WERI-Rb-1 (cell line): Measurements from ENCODE around the gene ATP1A4.

Experiments
- DNase-seq: peaks from one replicate; pipeline ENCODE4 v3.0.0-alpha.2; 2020
- H3K27ac ChIP-seq: fragments of 250-450 bp; sonication (Bioruptor Pico); 2 replicates; pipeline ENCODE4 v1.5.1; 2020; ENCODE audit warnings: mild to moderate bottlenecking, moderate library complexity
- H3K27me3 ChIP-seq: fragments of 250-450 bp; sonication (Bioruptor Pico); 2 replicates; pipeline ENCODE4 v1.5.1; 2021; ENCODE audit warnings: mild to moderate bottlenecking, low read depth, moderate library complexity; ENCODE audit not compliant: insufficient read depth, severe bottlenecking
- H3K36me3 ChIP-seq: fragments of 250-450 bp; sonication (Bioruptor Pico); 2 replicates; pipeline ENCODE4 v1.5.1; 2020; ENCODE audit warnings: mild to moderate bottlenecking, moderate library complexity
- H3K4me3 ChIP-seq: 2 replicates; pipeline ENCODE4 v1.5.1; 2011; ENCODE audit warnings: low read depth, mild to moderate bottlenecking, control low read depth, low read length
- H3K9me3 ChIP-seq: fragments of 250-450 bp; sonication (Bioruptor Pico); 2 replicates; pipeline ENCODE4 v1.5.1; 2021; ENCODE audit warnings: mild to moderate bottlenecking, moderate library complexity; ENCODE audit not compliant: severe bottlenecking
- TF ChIP-seq, protein P1 (sequence below): IDR thresholded peaks from 2 replicates; pipeline ENCODE4 v1.5.1; 2011; ENCODE audit warnings: low read depth, mild to moderate bottlenecking, control low read depth, inconsistent platforms, low read length

The ATP1A4 gene

DNA sequence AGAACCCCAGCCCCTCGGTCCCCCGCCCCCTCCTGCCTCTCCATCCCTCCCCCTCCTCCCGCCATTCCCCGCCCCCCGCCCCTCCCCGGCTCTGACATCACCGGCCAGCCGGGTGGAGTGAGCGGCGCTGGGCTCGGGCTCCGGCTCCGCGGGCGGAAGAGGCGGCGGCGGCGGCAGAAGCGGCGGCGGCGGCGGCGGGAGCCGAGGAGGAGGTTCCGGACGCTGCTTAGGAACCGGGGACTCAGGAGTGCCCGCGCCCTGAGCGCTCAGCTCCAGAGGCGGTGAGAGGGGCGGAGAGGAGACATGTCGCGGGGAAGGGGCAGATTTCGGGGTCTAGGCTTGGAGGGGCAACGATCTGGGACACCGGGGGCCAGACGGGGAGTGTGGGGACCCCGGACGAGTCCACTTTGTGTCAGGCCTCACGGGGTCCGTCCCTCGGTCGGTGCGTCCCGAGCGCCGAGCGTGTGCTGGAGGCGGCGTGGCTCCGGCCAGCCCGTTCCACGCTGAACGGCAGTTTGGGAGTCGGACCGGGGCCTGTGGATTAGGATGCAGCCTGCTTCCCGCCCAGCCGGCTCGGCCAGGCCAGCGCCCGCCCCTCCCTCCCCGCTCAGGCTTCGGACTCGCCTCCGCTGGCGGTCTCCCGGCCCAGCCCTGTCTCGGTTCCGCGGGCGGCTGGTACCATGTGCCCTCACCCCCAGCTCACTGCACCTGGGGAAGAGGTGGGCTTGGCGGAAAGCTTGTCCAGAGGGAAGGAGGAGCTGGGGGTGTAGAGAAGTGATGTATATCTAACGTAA lies 54.0 kb downstream of the ATP1A4 start, which contains the start of gene PEA15:
TSS of gene PEA15 (plus strand) at position 143 of the 794 bp plus-strand sequence. CDS start 6,161 bp downstream, outside the sequence.
- TF ChIP-seq, protein P1, sequence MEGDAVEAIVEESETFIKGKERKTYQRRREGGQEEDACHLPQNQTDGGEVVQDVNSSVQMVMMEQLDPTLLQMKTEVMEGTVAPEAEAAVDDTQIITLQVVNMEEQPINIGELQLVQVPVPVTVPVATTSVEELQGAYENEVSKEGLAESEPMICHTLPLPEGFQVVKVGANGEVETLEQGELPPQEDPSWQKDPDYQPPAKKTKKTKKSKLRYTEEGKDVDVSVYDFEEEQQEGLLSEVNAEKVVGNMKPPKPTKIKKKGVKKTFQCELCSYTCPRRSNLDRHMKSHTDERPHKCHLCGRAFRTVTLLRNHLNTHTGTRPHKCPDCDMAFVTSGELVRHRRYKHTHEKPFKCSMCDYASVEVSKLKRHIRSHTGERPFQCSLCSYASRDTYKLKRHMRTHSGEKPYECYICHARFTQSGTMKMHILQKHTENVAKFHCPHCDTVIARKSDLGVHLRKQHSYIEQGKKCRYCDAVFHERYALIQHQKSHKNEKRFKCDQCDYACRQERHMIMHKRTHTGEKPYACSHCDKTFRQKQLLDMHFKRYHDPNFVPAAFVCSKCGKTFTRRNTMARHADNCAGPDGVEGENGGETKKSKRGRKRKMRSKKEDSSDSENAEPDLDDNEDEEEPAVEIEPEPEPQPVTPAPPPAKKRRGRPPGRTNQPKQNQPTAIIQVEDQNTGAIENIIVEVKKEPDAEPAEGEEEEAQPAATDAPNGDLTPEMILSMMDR: no peak
- Histone ChIP-seq H3K9me3 (no peaks in the 10 kb centered on the region), H3K27me3 (no peaks in the 10 kb centered on the region), H3K4me3 (peak within 1 kb of the TSS; percentile 82), H3K36me3 (peaks cover 42% of the 10 kb centered on the region), H3K27ac (peak within 1 kb of the TSS; percentile 88)
- peak; percentile 90 for DNase-seq

DNA sequence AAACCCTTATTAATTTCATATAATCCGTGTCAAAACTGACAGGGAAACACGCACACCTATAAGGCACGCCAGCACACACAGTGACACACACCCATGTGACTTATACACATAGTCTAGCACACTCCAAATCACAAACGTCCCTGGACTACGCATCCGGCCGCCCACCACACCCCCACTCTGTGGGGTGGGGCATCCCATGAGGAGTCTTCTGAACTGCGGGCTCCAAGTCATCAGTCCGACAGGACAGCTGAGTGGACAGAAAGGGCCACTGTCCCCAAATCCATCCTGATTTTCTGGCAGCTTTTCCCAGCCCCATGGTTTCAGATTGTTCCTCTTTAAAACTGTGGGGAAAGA lies 54.6 kb downstream of the ATP1A4 start:
- Histone ChIP-seq H3K4me3 (peak overlapping the region; percentile 82), H3K9me3 (no peaks in the 10 kb centered on the region), H3K27me3 (no peaks in the 10 kb centered on the region), H3K27ac (peak overlapping the region; percentile 88), H3K36me3 (peaks cover 46% of the 10 kb centered on the region)
- TF ChIP-seq, protein P1: no peak
- DNase-seq: no peak

DNA sequence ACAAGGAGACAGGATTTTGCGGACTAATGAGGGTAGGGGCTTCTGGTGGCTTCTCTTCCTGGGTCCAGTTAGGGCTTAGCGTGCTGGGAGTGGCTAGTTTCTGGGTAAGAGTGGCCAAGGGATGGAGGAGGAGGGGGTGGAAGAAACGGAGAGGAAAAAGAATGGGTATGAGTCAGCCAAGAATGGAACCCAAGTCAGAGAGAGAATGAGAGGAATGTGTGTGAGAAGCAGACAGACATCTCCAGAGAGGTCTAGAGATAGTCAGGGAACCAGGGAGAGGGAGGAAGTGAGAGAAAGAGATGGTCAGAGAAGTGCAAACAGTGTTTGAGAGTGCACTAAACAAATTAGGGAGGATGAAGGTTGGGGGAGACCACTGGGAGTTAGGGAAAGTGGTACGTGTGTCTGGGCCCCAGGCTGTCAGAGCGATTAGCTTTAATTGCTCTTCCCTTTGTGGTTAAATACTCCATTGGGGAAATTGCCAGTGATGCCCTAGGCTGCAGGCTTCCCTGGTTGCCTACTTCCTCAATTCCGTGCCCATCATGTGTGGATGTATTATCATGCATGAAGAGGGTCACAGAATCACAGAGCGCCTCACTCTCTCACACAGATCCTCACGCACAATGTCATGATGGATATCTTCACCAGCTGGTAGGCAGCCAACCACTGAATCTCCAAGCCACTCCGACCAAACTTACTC lies 55.2 kb downstream of the ATP1A4 start:
- no peak overlapping the region for H3K27ac ChIP-seq
- H3K9me3 ChIP-seq: no peaks in the 10 kb centered on the region
- TF ChIP-seq, protein P1: no peak
- peak overlapping the region; percentile 82 for H3K4me3 ChIP-seq
- no peaks in the 10 kb centered on the region for H3K27me3 ChIP-seq
- no peak for DNase-seq
- H3K36me3 ChIP-seq: peaks cover 52% of the 10 kb centered on the region

DNA sequence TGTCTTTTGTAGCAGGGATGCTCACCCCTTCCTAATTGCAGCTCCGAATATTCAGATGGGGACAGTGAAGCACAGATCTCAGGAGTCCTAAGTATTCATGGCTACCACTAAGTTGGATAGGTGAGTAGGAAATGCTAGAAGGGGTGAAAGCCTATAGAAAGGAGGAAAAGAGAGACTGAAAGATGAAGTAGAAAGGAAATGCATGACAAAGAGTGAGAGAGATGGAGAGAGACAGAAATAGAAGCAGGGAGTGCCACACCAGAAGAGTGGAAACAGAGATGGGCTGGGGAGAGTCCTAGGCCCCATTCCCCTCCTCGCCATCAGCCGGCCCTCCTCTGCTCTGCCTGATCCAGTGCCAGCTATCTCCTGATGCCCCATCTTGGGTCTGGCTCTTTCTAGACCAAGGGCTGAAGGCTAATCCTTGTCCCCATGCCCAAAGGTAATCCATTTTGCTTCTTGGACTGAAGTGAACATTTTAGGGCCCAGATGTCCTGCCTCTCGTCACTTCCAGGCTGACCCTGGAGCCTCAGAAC lies 55.8 kb downstream of the ATP1A4 start:
- Histone ChIP-seq H3K4me3 (no peak overlapping the region), H3K27ac (0 out of 2 replicates have a peak overlapping the region, but pooled peaks have one; percentile 1), H3K27me3 (no peaks in the 10 kb centered on the region), H3K36me3 (peaks cover 58% of the 10 kb centered on the region), H3K9me3 (no peaks in the 10 kb centered on the region)
- no peak for DNase-seq
- TF ChIP-seq, protein P1: no peak

DNA sequence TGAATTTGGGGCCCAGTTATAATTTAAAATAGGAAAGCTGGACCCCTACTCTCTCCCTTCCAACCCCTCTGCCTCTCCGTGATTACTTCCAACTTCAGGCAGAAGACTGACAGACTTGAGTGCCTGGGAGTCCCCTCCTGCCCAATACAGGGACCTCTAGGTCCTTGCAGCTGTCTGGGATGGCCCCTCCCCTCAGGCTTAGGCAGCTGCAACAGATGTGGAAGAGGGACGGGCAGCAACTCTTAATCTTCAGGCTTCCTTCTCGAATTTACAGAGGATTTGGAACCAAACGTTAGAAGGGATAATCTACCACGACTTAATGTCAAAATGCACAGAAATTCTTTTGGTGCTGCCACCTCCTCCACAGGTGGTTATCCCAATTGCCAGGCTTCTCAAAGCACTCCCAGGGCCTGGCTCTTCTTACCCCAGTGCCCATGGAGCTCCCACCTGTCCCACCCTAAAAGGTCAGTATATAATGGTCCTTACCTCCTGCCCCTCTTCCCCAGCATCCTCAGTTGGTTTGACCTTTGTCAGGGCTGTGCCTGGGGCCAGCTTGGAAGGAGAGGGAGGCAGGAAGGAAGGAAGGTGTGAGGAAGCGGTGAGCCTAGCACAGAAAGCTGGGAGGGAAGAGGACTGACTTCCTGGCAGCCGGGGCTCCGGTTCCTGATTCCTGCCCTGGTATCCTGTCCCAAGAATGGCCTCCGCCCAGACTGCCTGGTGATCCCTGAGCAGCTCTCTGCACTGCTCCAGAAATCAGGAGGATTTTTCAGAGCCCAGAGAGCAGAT lies 56.6 kb downstream of the ATP1A4 start:
- H3K9me3 ChIP-seq: no peaks in the 10 kb centered on the region
- H3K27ac ChIP-seq: peak overlapping the region; percentile 88
- TF ChIP-seq, protein P1: no peak
- H3K36me3 ChIP-seq: peaks cover 66% of the 10 kb centered on the region
- no peaks in the 10 kb centered on the region for H3K27me3 ChIP-seq
- no peak overlapping the region for H3K4me3 ChIP-seq
- DNase-seq: peak; percentile 33
